ENCODE data around the gene GPR18. TPM values are rescaled to one million over a fixed set of nuclear protein-coding genes. Genes with fewer than 3 reads are reported as not detected.

The GPR18 gene
- total RNA-seq, 4 donors from 2014 or later: 1.1 to 2.1 TPM; not detected in 2

GRCh38 chr13:99279637-99280036 is 21.5 kb upstream of the GPR18 start:
- H3K27me3 ChIP-seq: no peaks in the 10 kb centered on the region
- H3K27ac ChIP-seq: no peak overlapping the region
- H3K4me1 ChIP-seq: no peaks in the 10 kb centered on the region
- no peak overlapping the region for H3K4me3 ChIP-seq
- DNase-seq: no peak
- H3K9me3 ChIP-seq: no peaks in the 10 kb centered on the region
- H3K36me3 ChIP-seq: no peaks in the 10 kb centered on the region
- no peak for TF ChIP-seq POLR2A (IDR thresholded peaks at IDR 0.05)
- intact Hi-C loops (cut with DNase I; ENCODE audit: low total_unique reads): no loop called here

DNA sequence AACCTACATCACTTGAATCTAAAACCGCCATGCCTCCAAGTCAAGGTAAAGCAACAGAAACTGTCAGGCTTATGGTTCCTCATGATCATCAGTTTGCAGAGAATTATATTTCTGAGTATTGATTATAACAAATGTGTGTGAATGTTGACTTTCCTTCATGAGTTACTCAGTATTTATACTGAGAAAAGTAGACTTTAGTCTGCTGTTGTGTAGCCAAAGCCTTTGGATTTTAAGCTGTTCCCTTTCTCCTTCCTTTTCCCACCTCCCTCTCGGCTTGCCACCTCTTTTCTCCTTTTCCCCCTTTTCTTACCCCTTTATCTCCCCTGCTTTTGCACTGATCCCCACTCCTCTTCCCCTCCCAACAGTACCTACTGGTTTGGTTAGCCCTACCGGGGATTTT is 20.7 kb upstream of the GPR18 start:
- Histone ChIP-seq H3K27ac (no peak overlapping the region), H3K36me3 (no peaks in the 10 kb centered on the region), H3K4me3 (no peak overlapping the region), H3K9me3 (no peaks in the 10 kb centered on the region), H3K27me3 (no peaks in the 10 kb centered on the region), H3K4me1 (no peaks in the 10 kb centered on the region)
- no peak for DNase-seq
- intact Hi-C loops (cut with DNase I; ENCODE audit: low total_unique reads): no loop called here
- TF ChIP-seq, protein P1, sequence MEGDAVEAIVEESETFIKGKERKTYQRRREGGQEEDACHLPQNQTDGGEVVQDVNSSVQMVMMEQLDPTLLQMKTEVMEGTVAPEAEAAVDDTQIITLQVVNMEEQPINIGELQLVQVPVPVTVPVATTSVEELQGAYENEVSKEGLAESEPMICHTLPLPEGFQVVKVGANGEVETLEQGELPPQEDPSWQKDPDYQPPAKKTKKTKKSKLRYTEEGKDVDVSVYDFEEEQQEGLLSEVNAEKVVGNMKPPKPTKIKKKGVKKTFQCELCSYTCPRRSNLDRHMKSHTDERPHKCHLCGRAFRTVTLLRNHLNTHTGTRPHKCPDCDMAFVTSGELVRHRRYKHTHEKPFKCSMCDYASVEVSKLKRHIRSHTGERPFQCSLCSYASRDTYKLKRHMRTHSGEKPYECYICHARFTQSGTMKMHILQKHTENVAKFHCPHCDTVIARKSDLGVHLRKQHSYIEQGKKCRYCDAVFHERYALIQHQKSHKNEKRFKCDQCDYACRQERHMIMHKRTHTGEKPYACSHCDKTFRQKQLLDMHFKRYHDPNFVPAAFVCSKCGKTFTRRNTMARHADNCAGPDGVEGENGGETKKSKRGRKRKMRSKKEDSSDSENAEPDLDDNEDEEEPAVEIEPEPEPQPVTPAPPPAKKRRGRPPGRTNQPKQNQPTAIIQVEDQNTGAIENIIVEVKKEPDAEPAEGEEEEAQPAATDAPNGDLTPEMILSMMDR (IDR thresholded peaks at IDR 0.05): no peak
- TF ChIP-seq POLR2A (IDR thresholded peaks at IDR 0.05): no peak

DNA sequence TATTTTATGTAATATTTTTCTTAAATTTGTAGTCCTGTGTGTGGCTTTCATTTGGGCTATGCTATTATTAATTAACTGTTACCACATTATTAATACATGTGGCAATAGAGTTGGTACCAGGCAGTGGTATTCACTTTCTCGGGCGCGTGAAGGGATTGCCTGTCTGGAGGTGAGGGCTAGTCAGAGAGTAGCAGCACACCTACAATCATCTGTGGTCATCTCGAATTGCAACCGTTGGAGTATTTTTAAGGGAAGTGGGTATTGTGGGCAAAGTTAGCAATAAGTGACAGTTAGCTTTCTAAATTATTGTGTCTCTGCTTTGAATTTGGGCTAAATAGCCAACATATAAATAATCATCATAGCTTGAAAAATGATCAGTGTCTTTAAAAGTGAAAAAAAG is 20.0 kb upstream of the GPR18 start:
- no peak overlapping the region for H3K27ac ChIP-seq
- H3K27me3 ChIP-seq: no peaks in the 10 kb centered on the region
- no peaks in the 10 kb centered on the region for H3K9me3 ChIP-seq
- no peaks in the 10 kb centered on the region for H3K36me3 ChIP-seq
- no peak for DNase-seq
- no peak for TF ChIP-seq POLR2A (IDR thresholded peaks at IDR 0.05)
- TF ChIP-seq, protein P1 (IDR thresholded peaks at IDR 0.05): no peak
- H3K4me1 ChIP-seq: no peaks in the 10 kb centered on the region
- intact Hi-C loops (cut with DNase I; ENCODE audit: low total_unique reads): no loop called here
- H3K4me3 ChIP-seq: no peak overlapping the region

DNA sequence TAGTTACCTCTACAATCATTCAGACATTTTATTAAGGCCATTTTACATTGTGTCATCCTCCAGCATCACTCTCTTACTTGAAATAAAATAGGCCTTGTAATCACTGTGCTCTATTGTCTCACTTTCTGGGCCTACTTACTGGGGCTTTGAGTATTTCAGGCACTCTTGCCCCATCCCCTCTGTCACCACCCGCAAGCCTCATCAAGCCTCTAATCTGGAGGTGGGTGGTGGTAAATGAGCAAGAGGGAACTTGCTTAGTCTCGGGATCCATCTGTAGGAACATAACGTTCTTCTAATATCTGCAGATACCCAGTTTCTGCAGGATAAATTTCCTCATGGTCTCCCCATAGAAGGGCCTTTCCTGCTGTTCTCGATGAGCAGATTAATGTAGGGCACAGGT is 19.4 kb upstream of the GPR18 start:
- Histone ChIP-seq H3K27me3 (no peaks in the 10 kb centered on the region), H3K36me3 (no peaks in the 10 kb centered on the region), H3K9me3 (no peaks in the 10 kb centered on the region), H3K27ac (no peak overlapping the region), H3K4me3 (no peak overlapping the region), H3K4me1 (no peaks in the 10 kb centered on the region)
- intact Hi-C loops (cut with DNase I; ENCODE audit: low total_unique reads): no loop called here
- DNase-seq: no peak
- TF ChIP-seq, protein P1 (IDR thresholded peaks at IDR 0.05): no peak
- TF ChIP-seq POLR2A (IDR thresholded peaks at IDR 0.05): no peak

DNA sequence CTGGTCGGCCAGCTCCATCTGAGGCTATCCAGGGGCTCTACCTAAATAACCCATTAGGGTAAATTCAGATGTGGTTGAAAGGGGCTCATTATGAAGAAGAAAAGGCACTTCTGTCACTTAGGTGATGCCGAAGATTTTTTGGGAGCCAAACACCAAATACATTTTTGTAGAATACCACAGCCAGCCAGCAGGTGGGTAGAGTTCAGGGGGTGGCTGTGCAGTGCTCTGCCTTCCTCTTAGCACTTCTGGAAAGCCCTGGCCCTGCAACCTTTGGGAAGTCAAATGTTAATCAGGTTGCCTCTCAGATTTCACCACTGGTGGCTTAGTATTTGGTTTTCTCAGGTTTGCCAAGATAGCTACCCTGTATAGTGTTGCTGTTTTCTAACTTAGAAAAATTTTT is 18.5 kb upstream of the GPR18 start:
- no peaks in the 10 kb centered on the region for H3K9me3 ChIP-seq
- no peak for DNase-seq
- no peak overlapping the region for H3K4me3 ChIP-seq
- H3K4me1 ChIP-seq: no peaks in the 10 kb centered on the region
- H3K27ac ChIP-seq: no peak overlapping the region
- intact Hi-C loops (cut with DNase I; ENCODE audit: low total_unique reads): no loop called here
- TF ChIP-seq, protein P1 (IDR thresholded peaks at IDR 0.05): no peak
- no peak for TF ChIP-seq POLR2A (IDR thresholded peaks at IDR 0.05)
- H3K36me3 ChIP-seq: no peaks in the 10 kb centered on the region
- H3K27me3 ChIP-seq: no peaks in the 10 kb centered on the region

GRCh38 chr13:99275093-99275469 is 16.9 kb upstream of the GPR18 start:
- no peak for DNase-seq
- H3K36me3 ChIP-seq: no peaks in the 10 kb centered on the region
- no peaks in the 10 kb centered on the region for H3K4me1 ChIP-seq
- TF ChIP-seq POLR2A (IDR thresholded peaks at IDR 0.05): no peak
- H3K9me3 ChIP-seq: no peaks in the 10 kb centered on the region
- H3K27me3 ChIP-seq: no peaks in the 10 kb centered on the region
- intact Hi-C loops (cut with DNase I; ENCODE audit: low total_unique reads): no loop called here
- H3K27ac ChIP-seq: no peak overlapping the region
- no peak overlapping the region for H3K4me3 ChIP-seq

All from uterus (tissue), 4 donors.